H1 (cell line): ENCODE data around the gene KCP. TPM values are rescaled to one million over a fixed set of nuclear protein-coding genes. Genes with fewer than 3 reads are reported as not detected.
A peak's percentile ranks its signal among the peaks of the same experiment; 100 is the strongest.

ENCODE experiments used
- CTCF ChIA-PET: fragments of 300-600 bp; sonication (Branson Sonifier 250); formaldehyde crosslinking; loops from one replicate; lab custom pipeline; 2021; ENCODE audit not compliant: partially characterized antibody; lab: Charles Lee
- POLR2A ChIA-PET: fragments of 300-600 bp; sonication (Branson Sonifier 250); formaldehyde crosslinking; loops from one replicate; lab custom pipeline; 2021; ENCODE audit warnings: inconsistent platforms; ENCODE audit not compliant: partially characterized antibody; lab: Charles Lee
- DNase-seq, 2 experiments: peaks; one replicate each; pipeline versions ENCODE4 v3.0.0 to v3.0.0-alpha.2; 2010 to 2022; ENCODE audit warnings: low spot score in 2 of 2, low read depth in 1 of 2, mixed read lengths in 1 of 2
- FAIRE-seq: peaks from 2 replicates; lab custom pipeline; 2011; peaks lifted over from hg19 to GRCh38; lab: Jason Lieb, UNC
- H2AFZ ChIP-seq: 2 replicates; pipeline ENCODE4 v1.8.1; 2012; ENCODE audit warnings: low read length, inconsistent platforms
- H2AK5ac ChIP-seq: 2 replicates; pipeline ENCODE4 v1.6.1; 2013; ENCODE audit warnings: low read depth, low read length
- H2BK120ac ChIP-seq: replicated peaks from 2 replicates; pipeline ENCODE3; 2013; ENCODE audit warnings: low read depth, low read length, inconsistent platforms
- H2BK12ac ChIP-seq: 2 replicates; pipeline ENCODE4 v1.6.1; 2013; ENCODE audit warnings: low read depth, low read length
- H2BK15ac ChIP-seq: 2 replicates; pipeline ENCODE4 v1.6.1; 2013; ENCODE audit warnings: low read length
- H2BK20ac ChIP-seq: 2 replicates; pipeline ENCODE4 v1.6.1; 2013; ENCODE audit warnings: low read length
- H2BK5ac ChIP-seq: 2 replicates; pipeline ENCODE4 v1.6.1; 2013; ENCODE audit warnings: low read depth, low read length
- H3K14ac ChIP-seq: 2 replicates; pipeline ENCODE4 v1.6.1; 2013; ENCODE audit warnings: inconsistent platforms; ENCODE audit not compliant: insufficient read length
- H3K18ac ChIP-seq: 2 replicates; pipeline ENCODE4 v1.6.1; 2013; ENCODE audit warnings: low read length; ENCODE audit errors: extremely low read depth
- H3K23ac ChIP-seq: 2 replicates; pipeline ENCODE4 v1.6.1; 2013; ENCODE audit warnings: inconsistent platforms; ENCODE audit not compliant: insufficient read length
- H3K23me2 ChIP-seq: 2 replicates; pipeline ENCODE4 v1.6.1; 2013; ENCODE audit warnings: low read depth, low read length
- H3K27ac ChIP-seq: 2 replicates; pipeline ENCODE4 v1.6.1; 2011; ENCODE audit warnings: low read depth, low read length, inconsistent platforms
- H3K27me3 ChIP-seq, 4 experiments: replicated peaks in 1 of 4; 1 replicate in 1 of 4; 2 replicates in 3 of 4; pipeline versions ENCODE4 v1.6.1 to v1.8.1; 2011 to 2013; ENCODE audit warnings: low read length in 3 of 4, mild to moderate bottlenecking in 3 of 4, inconsistent platforms in 2 of 4, mixed read lengths in 2 of 4, moderate library complexity in 1 of 4; ENCODE audit not compliant: control insufficient read depth in 3 of 4, insufficient read depth in 3 of 4; ENCODE audit errors: extremely low read depth in 1 of 4
- H3K36me3 ChIP-seq, 4 experiments: 2 replicates each; pipeline versions ENCODE4 v1.6.1 to v1.8.1; 2011 to 2013; ENCODE audit warnings: mild to moderate bottlenecking in 4 of 4, low read length in 3 of 4, moderate library complexity in 2 of 4, control low read depth in 1 of 4, inconsistent platforms in 1 of 4; ENCODE audit not compliant: insufficient read depth in 4 of 4, control insufficient read depth in 2 of 4
- H3K4ac ChIP-seq: replicated peaks from 2 replicates; pipeline ENCODE3; 2013; ENCODE audit warnings: low read length, low read depth, mixed read lengths, inconsistent platforms; ENCODE audit not compliant: insufficient read length
- H3K4me1 ChIP-seq, 4 experiments: replicated peaks in 1 of 4; 1 replicate in 1 of 4; 2 replicates in 3 of 4; pipeline versions ENCODE4 v1.6.1 to v1.8.1; 2011 to 2013; ENCODE audit warnings: low read length in 3 of 4, inconsistent platforms in 2 of 4, mixed read lengths in 1 of 4; ENCODE audit not compliant: insufficient read depth in 4 of 4, control insufficient read depth in 3 of 4
- H3K4me2 ChIP-seq, 2 experiments: 2 replicates each; pipeline versions ENCODE4 v1.6.1 to v1.8.1; 2011 to 2013; ENCODE audit warnings: low read depth in 2 of 2, low read length in 2 of 2, control low read depth in 1 of 2, inconsistent platforms in 1 of 2, mild to moderate bottlenecking in 1 of 2; ENCODE audit not compliant: insufficient read depth in 1 of 2
- H3K4me3 ChIP-seq, 4 experiments: fragments of 200-600, 300-600 bp in 1 of 4; sonication (generic), shearing (Covaris generic), sonication (Bioruptor Twin) in 1 of 4; 2 replicates each; pipeline versions ENCODE4 v1.5.1 to v1.8.1; 2011 to 2016; ENCODE audit warnings: low read length in 4 of 4, low read depth in 3 of 4, control low read depth in 2 of 4, inconsistent platforms in 2 of 4, mild to moderate bottlenecking in 2 of 4, mixed read lengths in 1 of 4, moderate library complexity in 1 of 4; ENCODE audit not compliant: insufficient read depth in 2 of 4; ENCODE audit errors: extremely low read depth in 1 of 4
- H3K56ac ChIP-seq: replicated peaks from 2 replicates; pipeline ENCODE3; 2013; ENCODE audit warnings: low read depth, mild to moderate bottlenecking, mixed read lengths, low read length, inconsistent platforms; ENCODE audit not compliant: insufficient read length
- H3K79me1 ChIP-seq: 2 replicates; pipeline ENCODE4 v1.6.1; 2013; ENCODE audit warnings: low read depth, low read length, control low read depth
- H3K79me2 ChIP-seq, 2 experiments: 2 replicates each; pipeline versions ENCODE4 v1.6.1 to v1.8.1; 2012 to 2013; ENCODE audit warnings: low read length in 2 of 2, mild to moderate bottlenecking in 2 of 2, inconsistent platforms in 1 of 2; ENCODE audit not compliant: insufficient read depth in 2 of 2, control insufficient read depth in 1 of 2
- H3K9ac ChIP-seq, 4 experiments: replicated peaks in 1 of 4; 1 replicate in 1 of 4; 2 replicates in 3 of 4; pipeline versions ENCODE4 v1.6.1 to v1.8.1; 2011 to 2013; ENCODE audit warnings: low read depth in 3 of 4, low read length in 3 of 4, control low read depth in 2 of 4, mild to moderate bottlenecking in 2 of 4, moderate library complexity in 2 of 4, inconsistent platforms in 1 of 4; ENCODE audit errors: extremely low read depth in 1 of 4
- H3K9me3 ChIP-seq, 2 experiments: 2 replicates each; pipeline versions ENCODE4 v1.6.1 to v1.8.1; 2012 to 2013; ENCODE audit warnings: mild to moderate bottlenecking in 2 of 2, moderate library complexity in 2 of 2, control low read depth in 1 of 2, inconsistent platforms in 1 of 2, low read depth in 1 of 2, low read length in 1 of 2, mixed read lengths in 1 of 2; ENCODE audit not compliant: insufficient read depth in 2 of 2
- H4K20me1 ChIP-seq, 2 experiments: replicated peaks in 1 of 2; 2 replicates each; pipeline versions ENCODE3 to v1.8.1; 2011 to 2013; ENCODE audit warnings: inconsistent platforms in 2 of 2, low read length in 2 of 2, mild to moderate bottlenecking in 1 of 2; ENCODE audit not compliant: insufficient read depth in 2 of 2, control insufficient read depth in 1 of 2
- H4K5ac ChIP-seq: 2 replicates; pipeline ENCODE4 v1.6.1; 2013; ENCODE audit warnings: low read length, low read depth, mixed read lengths, inconsistent platforms; ENCODE audit not compliant: insufficient read length
- H4K8ac ChIP-seq: 2 replicates; pipeline ENCODE4 v1.8.0; 2013; ENCODE audit warnings: mild to moderate bottlenecking, moderate library complexity, low read length, inconsistent platforms; ENCODE audit not compliant: insufficient read depth; ENCODE audit errors: extremely low read depth
- H4K91ac ChIP-seq: replicated peaks from 2 replicates; pipeline ENCODE3; 2013; ENCODE audit warnings: low read length, mixed read lengths, inconsistent platforms; ENCODE audit not compliant: insufficient read length
- ASH2L ChIP-seq: fragments of 200-600, 300-600 bp; sonication (generic); IDR thresholded peaks from one replicate; pipeline ENCODE4 v1.7.1; 2017; ENCODE audit warnings: low read length
- BRCA1 ChIP-seq: IDR thresholded peaks from 2 replicates; pipeline ENCODE4 v1.6.1; 2012; ENCODE audit warnings: low read depth, low read length, improper control_type of control experiment
- CREB1 ChIP-seq: IDR thresholded peaks from 2 replicates; pipeline ENCODE4 v1.6.1; 2012; ENCODE audit warnings: inconsistent platforms
- KDM4A ChIP-seq: IDR thresholded peaks from one replicate; pipeline ENCODE4 v1.7.1; 2012; ENCODE audit warnings: low read depth, mild to moderate bottlenecking, moderate library complexity, low read length, inconsistent platforms; ENCODE audit not compliant: severe bottlenecking
- NRF1 ChIP-seq: IDR thresholded peaks from 2 replicates; pipeline ENCODE4 v1.6.1; 2011; ENCODE audit warnings: mild to moderate bottlenecking, low read depth, low read length, improper control_type of control experiment
- POLR2A ChIP-seq, 2 experiments: IDR thresholded peaks; 1 replicate in 1 of 2; 2 replicates in 1 of 2; pipeline ENCODE4 v1.6.1; 2011; ENCODE audit warnings: low read depth in 2 of 2, low read length in 2 of 2, mild to moderate bottlenecking in 2 of 2; ENCODE audit errors: control extremely low read depth in 1 of 2
- RBBP5 ChIP-seq: IDR thresholded peaks from 2 replicates; pipeline ENCODE4 v1.7.1; 2012; ENCODE audit warnings: low read depth, mild to moderate bottlenecking, inconsistent platforms, low read length, moderate library complexity, borderline replicate concordance
- RNF2 ChIP-seq: fragments of 200-900, 300-1000 bp; sonication (generic); IDR thresholded peaks from 2 replicates; pipeline ENCODE4 v1.7.1; 2016; ENCODE audit warnings: borderline replicate concordance, low read depth, mild to moderate bottlenecking, antibody characterized with exemption, low read length; ENCODE audit not compliant: poor library complexity, severe bottlenecking; ENCODE audit errors: missing control alignments
- SIN3A ChIP-seq, 2 experiments: IDR thresholded peaks in 1 of 2; conservative IDR thresholded peaks in 1 of 2; 2 replicates each; pipeline ENCODE4 v1.6.1; 2011 to 2012; ENCODE audit warnings: low read length in 2 of 2, improper control_type of control experiment in 1 of 2, low read depth in 1 of 2, mild to moderate bottlenecking in 1 of 2
- SIX5 ChIP-seq: IDR thresholded peaks from 2 replicates; pipeline ENCODE4 v1.6.1; 2011; ENCODE audit warnings: mild to moderate bottlenecking, low read depth, low read length
- SP4 ChIP-seq: IDR thresholded peaks from 2 replicates; pipeline ENCODE4 v1.6.1; 2012; ENCODE audit warnings: low read length, inconsistent platforms
- WGBS, 2 experiments: shearing (Covaris generic) in 1 of 2; methylation state at CpG; one replicate each; pipeline versions ENCODE4 v1.1.6 to v1.1.7; 2013 to 2015; ENCODE audit warnings: low lambda C conversion rate in 2 of 2, mixed read lengths in 2 of 2, inconsistent platforms in 1 of 2, low coverage in 1 of 2, missing lambda C conversion rate in 1 of 2; ENCODE audit not compliant: insufficient replicate concordance in 2 of 2, insufficient coverage in 1 of 2, insufficient read length in 1 of 2; ENCODE audit errors: extremely low coverage in 1 of 2, missing lambda C conversion rate in 1 of 2; 5-methylcytosine and 5-hydroxymethylcytosine counted together
- polyA plus RNA-seq, 7 experiments: library from polyadenylated mRNA; depleted of rRNA in 3 of 7; stranded (reverse) in 5 of 7; unstranded in 2 of 7; fragments of >200 nt in 5 of 7; fragments of 200-250 nt in 2 of 7; gene quantifications; 1 replicate in 5 of 7; 2 replicates in 1 of 7; 4 replicates in 1 of 7; pipeline versions ENCODE4 v1.2.1 to v1.2.3, GENCODE V29; 2011 to 2013; ENCODE audit warnings: missing spikeins in 2 of 7, mixed read lengths in 2 of 7
- total RNA-seq: library from RNA; stranded (reverse); fragmentation: NEBNext Ultra II Directional; extraction: Animal tissue kit (Norgen Biotek cat#: 25700); gene quantifications from 2 replicates; pipeline ENCODE4 v1.2.1, GENCODE V29; 2021

The KCP gene
- total and polyA plus RNA-seq, 2 of the 8 experiments (the other 6 are each of a cell fraction or from before 2014, with no cell fraction given) = 1.3 to 2.0 TPM

DNA sequence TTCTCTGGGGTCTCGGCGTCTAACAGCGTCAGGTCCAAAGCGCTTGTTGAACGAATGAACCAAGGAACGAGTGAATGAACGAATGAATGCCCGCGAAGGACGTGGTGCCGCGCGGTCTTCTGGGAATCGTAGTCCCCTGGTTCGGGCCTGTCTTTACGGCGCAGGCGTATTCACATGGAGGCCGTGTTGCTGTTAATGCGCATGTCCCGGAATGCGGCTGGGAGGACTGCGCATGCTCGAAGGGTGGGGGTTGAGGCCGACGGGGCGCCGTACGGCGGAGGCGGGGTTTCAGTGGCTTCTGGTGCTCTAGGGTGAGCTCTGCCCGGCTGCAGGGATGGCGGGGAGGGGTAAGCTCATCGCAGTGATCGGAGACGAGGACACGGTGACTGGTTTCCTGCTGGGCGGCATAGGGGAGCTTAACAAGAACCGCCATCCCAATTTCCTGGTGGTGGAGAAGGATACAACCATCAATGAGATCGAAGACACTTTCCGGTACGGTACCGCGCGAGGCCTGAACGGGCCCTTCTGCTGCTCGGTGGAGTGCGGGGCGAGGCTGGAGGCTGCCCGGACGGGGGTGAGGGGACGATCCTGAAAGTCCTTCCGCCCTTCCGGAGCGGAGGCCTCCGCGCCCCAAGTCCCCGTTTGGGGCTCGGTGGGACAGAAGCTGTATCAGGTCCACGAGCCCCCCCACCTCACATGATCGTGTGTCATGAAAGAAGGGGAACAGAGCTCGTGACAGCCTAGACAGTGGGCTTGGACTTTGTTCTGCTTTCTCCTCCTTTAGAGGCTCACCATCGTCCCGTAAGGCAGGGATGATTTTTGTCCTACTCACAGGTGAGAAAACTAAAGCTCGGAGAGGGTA is 47.7 kb downstream of the KCP start, which contains the start of gene ATP6V1F:
TSS of gene ATP6V1F (plus strand) at position 286 of the 862 bp plus-strand sequence. CDS start at position 335, 49 bp downstream.
- Histone ChIP-seq H3K9ac (peak within 1 kb of the TSS; percentile 25 to 82 (median 62)), H3K18ac (peak within 1 kb of the TSS; percentile 89), H2BK15ac (no peak within 1 kb of the TSS), H4K91ac (peak within 1 kb of the TSS; percentile 88), H3K23me2 (peaks cover 7% of the 10 kb centered on the region), H4K20me1 (peaks cover 0 to 14% of the 10 kb centered on the region in 2 experiments), H3K79me2 (no peaks in the 10 kb centered on the region), H2BK20ac (0 out of 2 replicates have a peak within 1 kb of the TSS, but pooled peaks have one; percentile 93), H4K5ac (peak within 1 kb of the TSS; percentile 59), H4K8ac (no peak within 1 kb of the TSS; the same call in 1 of the 2 replicates), H2BK5ac (peak within 1 kb of the TSS; percentile 81), H2AFZ (peak within 1 kb of the TSS; percentile 78), H3K4me1 (peaks cover 0 to 12% (median 5%) of the 10 kb centered on the region in 4 experiments; a peak in 5 of 7 replicates), H3K79me1 (no peaks in the 10 kb centered on the region), H3K14ac (no peak within 1 kb of the TSS), H3K9me3 (no peaks in the 10 kb centered on the region), H3K4me3 (peak within 1 kb of the TSS; percentile 74 to 92 (median 78)), H2BK12ac (peak within 1 kb of the TSS; percentile 68; the same call in 1 of the 2 replicates), H2AK5ac (no peak within 1 kb of the TSS), H3K27me3 (peaks cover 0 to 2% (median under 1%) of the 10 kb centered on the region in 4 experiments; a peak in 3 of 7 replicates), H3K23ac (no peak within 1 kb of the TSS), H3K4me2 (peak within 1 kb of the TSS; percentile 91 to 92), H3K27ac (no peak within 1 kb of the TSS), H3K56ac (no peak within 1 kb of the TSS), H3K4ac (peak within 1 kb of the TSS; percentile 87), H3K36me3 (no peaks in the 10 kb centered on the region), H2BK120ac (no peak within 1 kb of the TSS)
- CTCF ChIA-PET = interaction anchor here (0.8 to 10.2 kb wide), 24 partner anchors 11 to 264 kb away, joined by 3 to 189 read pairs (median 4); no protein-coding TSS in a partner anchor
- POLR2A ChIA-PET = interaction anchor here (0.6 to 2.0 kb wide), 11 partner anchors 12 to 452 kb away, joined by 3 to 15 read pairs (median 4); partner anchors contain the start of genes METTL2B and TNPO3
- 2% methylated on average over 58 of the region's 65 CpGs; no CpG with 5 or more reads in 1 of the 2 experiments for WGBS, 2 experiments
- DNase-seq = peak; percentile 97 to 100
- FAIRE-seq = peak; percentile 72
- TF ChIP-seq POLR2A (IDR thresholded peaks at IDR 0.05; ENCODE audit: control extremely low read depth in 1 of 2, low read depth in 2 of 2, low read length in 2 of 2) (peak in 1 of 2 experiments; percentile 49; a peak in 2 of 3 replicates), NRF1 (peak; percentile 87), BRCA1 (no peak; the same call in 1 of the 2 replicates), CREB1 (peak; percentile 84), SP4 (0 out of 2 replicates have a peak, but pooled peaks have one; percentile 60), SIX5 (peak; percentile 58), SIN3A (conservative IDR thresholded peaks at IDR 0.05 in 1 of 2, IDR thresholded peaks at IDR 0.05 in 1 of 2; ENCODE audit: low read depth in 1 of 2, low read length in 2 of 2) (0 out of 4 replicates have a peak, but pooled peaks of 1 of the 2 experiments have one; percentile 28), ASH2L (peak; percentile 79), RNF2 (no peak), KDM4A (peak; percentile 73), RBBP5 (peak; percentile 57; the same call in 1 of the 2 replicates)
